Esophagus muscularis mucosa (tissue), 4 donors: ENCODE data around the gene CHRNG.

Source experiments
- CTCF ChIP-seq, 3 experiments: fragments of 200-600 bp in 2 of 3; fragments of 450-650 bp in 1 of 3; sonication (generic) in 2 of 3; IDR thresholded peaks; one replicate each; pipeline ENCODE4 v1.5.1; 2017 to 2019; ENCODE audit warnings: antibody characterized with exemption in 3 of 3, mild to moderate bottlenecking in 2 of 3, moderate library complexity in 1 of 3
- EP300 ChIP-seq: sonication (generic); formaldehyde crosslinking; IDR thresholded peaks from one replicate; pipeline ENCODE4 v1.6.1; 2017; ENCODE audit warnings: antibody characterized with exemption
- POLR2A ChIP-seq: fragments of 450-650 bp; IDR thresholded peaks from one replicate; pipeline ENCODE4 v1.6.1; 2017; ENCODE audit warnings: antibody characterized with exemption, moderate library complexity, mild to moderate bottlenecking, low read depth
- POLR2AphosphoS5 ChIP-seq, 2 donors: sonication (generic); formaldehyde crosslinking; IDR thresholded peaks; one replicate each; pipeline ENCODE4 v1.6.1; 2017; ENCODE audit warnings: antibody characterized with exemption in 2 of 2

- TF ChIP-seq CTCF (IDR thresholded peaks at IDR 0.05) (no peak), POLR2A (no peak), POLR2AphosphoS5 (IDR thresholded peaks at IDR 0.05) (no peak), EP300 (no peak)
These were observed 3.4 kb downstream of the CHRNG start for GRCh38 chr2:232542715-232543467.
